HG03378 (cell line): ENCODE measurements around the gene CACNA2D3.

ENCODE experiments used
- ATAC-seq: cut with Tn5 transposase; IDR thresholded peaks from one replicate; pipeline ENCODE4 v1.9.1; 2021; ENCODE audit warnings: mild to moderate bottlenecking, moderate library complexity; ENCODE audit not compliant: unreplicated experiment

CACNA2D3 gene

GRCh38 chr3:54653456-54654195 lies 531.3 kb downstream of the CACNA2D3 start:
- ATAC-seq = no peak

GRCh38 chr3:54654776-54655175 lies 532.4 kb downstream of the CACNA2D3 start:
- ATAC-seq = no peak

- no peak for ATAC-seq
Observed at GRCh38 chr3:54659347-54659746, 537.0 kb downstream of the CACNA2D3 start.

GRCh38 chr3:54660714-54661132 lies 538.4 kb downstream of the CACNA2D3 start:
- ATAC-seq = no peak

GRCh38 chr3:54661151-54661550 lies 538.8 kb downstream of the CACNA2D3 start:
- no peak for ATAC-seq

GRCh38 chr3:54663501-54664011 lies 541.2 kb downstream of the CACNA2D3 start:
- ATAC-seq = no peak

GRCh38 chr3:54665016-54665600 lies 542.8 kb downstream of the CACNA2D3 start:
- no peak for ATAC-seq

GRCh38 chr3:54668236-54668635 lies 545.9 kb downstream of the CACNA2D3 start:
- no peak for ATAC-seq

- ATAC-seq = no peak
Observed at GRCh38 chr3:54670201-54671000, 548.0 kb downstream of the CACNA2D3 start.

GRCh38 chr3:54671511-54671910 lies 549.2 kb downstream of the CACNA2D3 start:
- ATAC-seq = no peak

- no peak for ATAC-seq
Observed at GRCh38 chr3:54676087-54676486, 553.7 kb downstream of the CACNA2D3 start.

- no peak for ATAC-seq
Observed at GRCh38 chr3:54681706-54682105, 559.4 kb downstream of the CACNA2D3 start.

GRCh38 chr3:54685213-54685612 lies 562.9 kb downstream of the CACNA2D3 start:
- ATAC-seq = no peak

- no peak for ATAC-seq
Observed at GRCh38 chr3:54691289-54691771, 569.0 kb downstream of the CACNA2D3 start.

GRCh38 chr3:54696313-54696712 lies 574.0 kb downstream of the CACNA2D3 start:
- ATAC-seq = no peak

GRCh38 chr3:54698054-54698453 lies 575.7 kb downstream of the CACNA2D3 start:
- ATAC-seq = no peak

GRCh38 chr3:54703923-54704322 lies 581.6 kb downstream of the CACNA2D3 start:
- ATAC-seq = no peak

- no peak for ATAC-seq
Observed at GRCh38 chr3:54705730-54706129, 583.4 kb downstream of the CACNA2D3 start.

GRCh38 chr3:54706738-54707137 lies 584.4 kb downstream of the CACNA2D3 start:
- no peak for ATAC-seq

- no peak for ATAC-seq
Observed at GRCh38 chr3:54709785-54710184, 587.4 kb downstream of the CACNA2D3 start.

GRCh38 chr3:54710954-54711353 lies 588.6 kb downstream of the CACNA2D3 start:
- no peak for ATAC-seq
